Measurements from ENCODE around the gene FIGN. TPM values are rescaled to one million over a fixed set of nuclear protein-coding genes. Genes with fewer than 3 reads are reported as not detected.

The FIGN gene
- total and polyA plus RNA-seq, 12 donors: 1.1 to 10.8 (median 5.2) TPM

GRCh38 chr2:163591461-163591860 lies 144.3 kb downstream of the FIGN start:
- Histone ChIP-seq H3K36me3 (replicated peaks in 1 of 2) (no peaks in the 10 kb centered on the region), H3K27ac (no peak overlapping the region), H3K27me3 (no peaks in the 10 kb centered on the region), H3K4me1 (replicated peaks in 1 of 2) (peaks cover 0 to 4% of the 10 kb centered on the region in 2 donors), H3K4me3 (no peak overlapping the region), H3K9me3 (replicated peaks in 1 of 3) (no peaks in the 10 kb centered on the region)
- DNase-seq: no peak
- 85 to 94% (median 91%) methylated on average over 3 of the region's 3 CpGs for WGBS, 4 donors
- TF ChIP-seq, protein P1, sequence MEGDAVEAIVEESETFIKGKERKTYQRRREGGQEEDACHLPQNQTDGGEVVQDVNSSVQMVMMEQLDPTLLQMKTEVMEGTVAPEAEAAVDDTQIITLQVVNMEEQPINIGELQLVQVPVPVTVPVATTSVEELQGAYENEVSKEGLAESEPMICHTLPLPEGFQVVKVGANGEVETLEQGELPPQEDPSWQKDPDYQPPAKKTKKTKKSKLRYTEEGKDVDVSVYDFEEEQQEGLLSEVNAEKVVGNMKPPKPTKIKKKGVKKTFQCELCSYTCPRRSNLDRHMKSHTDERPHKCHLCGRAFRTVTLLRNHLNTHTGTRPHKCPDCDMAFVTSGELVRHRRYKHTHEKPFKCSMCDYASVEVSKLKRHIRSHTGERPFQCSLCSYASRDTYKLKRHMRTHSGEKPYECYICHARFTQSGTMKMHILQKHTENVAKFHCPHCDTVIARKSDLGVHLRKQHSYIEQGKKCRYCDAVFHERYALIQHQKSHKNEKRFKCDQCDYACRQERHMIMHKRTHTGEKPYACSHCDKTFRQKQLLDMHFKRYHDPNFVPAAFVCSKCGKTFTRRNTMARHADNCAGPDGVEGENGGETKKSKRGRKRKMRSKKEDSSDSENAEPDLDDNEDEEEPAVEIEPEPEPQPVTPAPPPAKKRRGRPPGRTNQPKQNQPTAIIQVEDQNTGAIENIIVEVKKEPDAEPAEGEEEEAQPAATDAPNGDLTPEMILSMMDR (IDR thresholded peaks at IDR 0.05): no peak
- TF ChIP-seq POLR2A (IDR thresholded peaks at IDR 0.05): no peak
- intact Hi-C loops (cut with DNase I): no loop called here

DNA sequence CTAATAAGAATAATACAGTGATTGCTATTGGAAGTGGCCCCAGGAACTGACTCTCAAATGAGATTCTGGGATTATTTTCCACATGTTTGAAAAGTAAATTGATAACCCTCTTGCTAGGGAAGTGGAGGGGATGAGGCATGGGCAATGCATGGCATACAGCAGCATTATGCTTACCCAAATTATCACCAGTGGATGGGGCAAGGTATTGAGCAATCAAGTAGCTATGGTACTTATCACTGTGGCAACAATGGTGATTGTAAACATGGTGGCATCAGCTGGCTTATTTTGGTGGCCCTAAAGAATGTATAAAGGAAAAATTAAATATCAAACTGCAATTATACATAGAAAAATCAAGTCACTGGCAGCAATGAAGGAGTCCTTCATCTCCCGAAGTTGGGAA lies 155.1 kb downstream of the FIGN start:
- DNase-seq: no peak
- WGBS, 4 donors: 79 to 91% (median 87%) methylated on average over 1 of the region's 1 CpG
- Histone ChIP-seq H3K4me3 (no peak overlapping the region), H3K4me1 (replicated peaks in 1 of 2) (no peaks in the 10 kb centered on the region), H3K36me3 (replicated peaks in 1 of 2) (no peaks in the 10 kb centered on the region), H3K27me3 (no peaks in the 10 kb centered on the region), H3K27ac (no peak overlapping the region), H3K9me3 (replicated peaks in 1 of 3) (no peaks in the 10 kb centered on the region)
- TF ChIP-seq, protein P1 (IDR thresholded peaks at IDR 0.05): no peak
- TF ChIP-seq POLR2A (IDR thresholded peaks at IDR 0.05): no peak
- intact Hi-C loops (cut with DNase I): no loop called here

GRCh38 chr2:163574309-163574708 lies 161.5 kb downstream of the FIGN start:
- Histone ChIP-seq H3K27ac (no peak overlapping the region), H3K36me3 (replicated peaks in 1 of 2) (no peaks in the 10 kb centered on the region), H3K27me3 (no peaks in the 10 kb centered on the region), H3K9me3 (replicated peaks in 1 of 3) (no peaks in the 10 kb centered on the region), H3K4me1 (replicated peaks in 1 of 2) (no peaks in the 10 kb centered on the region), H3K4me3 (no peak overlapping the region)
- intact Hi-C loops (cut with DNase I): no loop called here
- no peak for DNase-seq
- 82 to 95% (median 90%) methylated on average over 2 of the region's 2 CpGs for WGBS, 4 donors
- TF ChIP-seq, protein P1 (IDR thresholded peaks at IDR 0.05): no peak
- TF ChIP-seq POLR2A (IDR thresholded peaks at IDR 0.05): no peak

- intact Hi-C loops (cut with DNase I): no loop called here
- no peak overlapping the region for H3K4me3 ChIP-seq
- no peaks in the 10 kb centered on the region for H3K4me1 ChIP-seq (replicated peaks in 1 of 2)
- no peak for DNase-seq
- 78 to 86% (median 80%) methylated on average over 1 of the region's 1 CpG for WGBS, 4 donors
- no peaks in the 10 kb centered on the region for H3K36me3 ChIP-seq (replicated peaks in 1 of 2)
- H3K27me3 ChIP-seq: no peaks in the 10 kb centered on the region
- no peaks in the 10 kb centered on the region for H3K9me3 ChIP-seq (replicated peaks in 1 of 3)
- TF ChIP-seq POLR2A (IDR thresholded peaks at IDR 0.05): no peak
- TF ChIP-seq, protein P1 (IDR thresholded peaks at IDR 0.05): no peak
- H3K27ac ChIP-seq: no peak overlapping the region
These were observed 162.2 kb downstream of the FIGN start for GRCh38 chr2:163573652-163574051.
